A549 (cell line): Measurements from ENCODE around the gene ARHGAP32. TPM values are rescaled to one million over a fixed set of nuclear protein-coding genes. Genes with fewer than 3 reads are reported as not detected.

Source experiments
- ATAC-seq, 2 experiments: fragments of 200-7000 bp in 1 of 2; fragments of >200 bp in 1 of 2; cut with Nextera tagmentation in 1 of 2; cut with Tn5 transposase in 1 of 2; 3 replicates each; pipeline versions ENCODE4 v1.8.0 to v1.9.1; 2018 to 2020; ENCODE audit warnings: mild to moderate bottlenecking in 1 of 2, moderate library complexity in 1 of 2
- CTCF ChIA-PET: fragments of 300-600 bp; sonication (Branson Sonifier 250); formaldehyde crosslinking; extraction: SDS; loops from one replicate; lab custom pipeline; 2021; ENCODE audit warnings: antibody characterized with exemption, inconsistent platforms; lab: Yijun Ruan, JAX
- POLR2A ChIA-PET: fragments of 350-600 bp; formaldehyde crosslinking; extraction: SDS; loops from one replicate; lab custom pipeline; 2021; ENCODE audit warnings: antibody characterized with exemption, inconsistent platforms; lab: Yijun Ruan, JAX
- DNase-seq, 2 experiments: peaks; one replicate each; pipeline versions ENCODE4 v3.0.0 to v3.0.0-alpha.2; 2011 to 2016; ENCODE audit warnings: low read depth in 1 of 2, low spot score in 1 of 2
- FAIRE-seq: peaks from 2 replicates; lab custom pipeline; 2011; peaks lifted over from hg19 to GRCh38; lab: Jason Lieb, UNC
- H3K27ac ChIP-seq, 2 experiments: fragments of >200 bp; sonication (Bioruptor Twin); formaldehyde crosslinking; 3 replicates each; pipeline ENCODE4 v1.5.1; 2016 to 2017
- H3K4me1 ChIP-seq: fragments of >200 bp; sonication (Bioruptor Twin); formaldehyde crosslinking; 3 replicates; pipeline ENCODE4 v1.6.1; 2016
- H3K4me2 ChIP-seq: fragments of >200 bp; sonication (Bioruptor Twin); formaldehyde crosslinking; 3 replicates; pipeline ENCODE4 v1.6.1; 2016
- H3K4me3 ChIP-seq: fragments of >200 bp; sonication (Bioruptor Twin); formaldehyde crosslinking; 3 replicates; pipeline ENCODE4 v1.5.1; 2016
- H3K9me3 ChIP-seq: fragments of >200 bp; sonication (Bioruptor Twin); formaldehyde crosslinking; 3 replicates; pipeline ENCODE4 v1.6.1; 2016
- BCL3 ChIP-seq: fragments of >200 bp; sonication (Bioruptor Twin); formaldehyde crosslinking; IDR thresholded peaks from 3 replicates; pipeline ENCODE4 v1.6.1; 2016
- BHLHE40 ChIP-seq: IDR thresholded peaks from 2 replicates; pipeline ENCODE4 v1.6.1; 2012; ENCODE audit warnings: low read depth, low read length, inconsistent platforms
- CBX2 ChIP-seq: fragments of 200-600 bp; sonication (generic); IDR thresholded peaks from 2 replicates; pipeline ENCODE4 v1.6.1; 2016; ENCODE audit warnings: low read depth, mild to moderate bottlenecking, borderline replicate concordance
- CEBPB ChIP-seq, 2 experiments: fragments of >200 bp in 1 of 2; sonication (Bioruptor Twin) in 1 of 2; formaldehyde crosslinking in 1 of 2; IDR thresholded peaks; 2 replicates each; pipeline ENCODE4 v1.6.1; 2012 to 2016
- CHD4 ChIP-seq: fragments of 200-600 bp; sonication (generic); IDR thresholded peaks from 2 replicates; pipeline ENCODE4 v1.6.1; 2016; ENCODE audit warnings: antibody characterized with exemption, mild to moderate bottlenecking, borderline replicate concordance
- E2F6 ChIP-seq: IDR thresholded peaks from 2 replicates; pipeline ENCODE4 v1.6.1; 2012; ENCODE audit warnings: low read depth, borderline replicate concordance
- EHMT2 ChIP-seq: fragments of 200-600 bp; sonication (generic); IDR thresholded peaks from 2 replicates; pipeline ENCODE4 v1.6.1; 2016; ENCODE audit warnings: antibody characterized with exemption, low read depth, mild to moderate bottlenecking, moderate library complexity
- ESRRA ChIP-seq: fragments of 150-350 bp; IDR thresholded peaks from 2 replicates; pipeline ENCODE4 v1.6.1; 2014; ENCODE audit warnings: mild to moderate bottlenecking, low read length, borderline replicate concordance
- HES2 ChIP-seq: fragments of >200 bp; sonication (Bioruptor Twin); formaldehyde crosslinking; IDR thresholded peaks from 2 replicates; pipeline ENCODE4 v1.6.1; 2016
- HOXB5 ChIP-seq: fragments of 250-450 bp; sonication (Bioruptor Pico); IDR thresholded peaks from 2 replicates; pipeline ENCODE4 v1.5.0; 2020; ENCODE audit warnings: mild to moderate bottlenecking, moderate library complexity
- JUNB ChIP-seq: fragments of >200 bp; sonication (Bioruptor Twin); formaldehyde crosslinking; IDR thresholded peaks from 2 replicates; pipeline ENCODE4 v1.6.1; 2016
- KDM1A ChIP-seq: fragments of 200-600 bp; sonication (generic); IDR thresholded peaks from 2 replicates; pipeline ENCODE4 v1.6.1; 2016; ENCODE audit warnings: low read depth, mild to moderate bottlenecking
- MAFK ChIP-seq: fragments of 450-650 bp; IDR thresholded peaks from 2 replicates; pipeline ENCODE4 v1.6.1; 2014; ENCODE audit not compliant: partially characterized antibody
- NFE2L2 ChIP-seq: fragments of 150-350 bp; conservative IDR thresholded peaks from 2 replicates; pipeline ENCODE4 v1.6.1; 2014; ENCODE audit warnings: low read length
- NPAS2 ChIP-seq: fragments of 250-450 bp; sonication (Bioruptor Pico); IDR thresholded peaks from 2 replicates; pipeline ENCODE4 v1.8.0; 2022; ENCODE audit warnings: mild to moderate bottlenecking, moderate library complexity, borderline replicate concordance
- NR3C1 ChIP-seq: fragments of >200 bp; sonication (Bioruptor Twin); formaldehyde crosslinking; IDR thresholded peaks from 3 replicates; pipeline ENCODE4 v1.6.1; 2017
- PBX3 ChIP-seq: IDR thresholded peaks from 2 replicates; pipeline ENCODE4 v1.6.1; 2012
- POLR2A ChIP-seq: IDR thresholded peaks from 2 replicates; pipeline ENCODE4 v1.6.1; 2012; ENCODE audit warnings: mild to moderate bottlenecking, low read length
- RAD21 ChIP-seq, 2 experiments: fragments of >200 bp in 1 of 2; sonication (Bioruptor Twin) in 1 of 2; formaldehyde crosslinking in 1 of 2; IDR thresholded peaks in 1 of 2; conservative IDR thresholded peaks in 1 of 2; 2 replicates in 1 of 2; 3 replicates in 1 of 2; pipeline ENCODE4 v1.6.1; 2012 to 2018; ENCODE audit warnings: inconsistent platforms in 1 of 2
- SMC3 ChIP-seq: fragments of >200 bp; sonication (Bioruptor Twin); formaldehyde crosslinking; IDR thresholded peaks from 3 replicates; pipeline ENCODE4 v1.6.1; 2018; ENCODE audit warnings: inconsistent platforms
- SREBF2 ChIP-seq: fragments of 450-650 bp; IDR thresholded peaks from 2 replicates; pipeline ENCODE4 v1.6.1; 2014; ENCODE audit warnings: mild to moderate bottlenecking, moderate library complexity
- ZC3H11A ChIP-seq: fragments of 450-650 bp; IDR thresholded peaks from 2 replicates; pipeline ENCODE4 v1.6.1; 2014; ENCODE audit warnings: antibody characterized with exemption, mild to moderate bottlenecking
- WGBS: methylation state at CpG from one replicate; pipeline ENCODE4 v1.1.6; 2017; ENCODE audit errors: missing lambda C conversion rate; 5-methylcytosine and 5-hydroxymethylcytosine counted together
- polyA plus RNA-seq, 4 experiments: library from polyadenylated mRNA; depleted of rRNA in 3 of 4; stranded (reverse); fragments of >200 nt; fragmentation: RNase III in 1 of 4; extraction: RNeasy Plus Mini Kit Qiagen cat#74134 plus additional on column Dnase treatment in 1 of 4; gene quantifications; 2 replicates in 3 of 4; 3 replicates in 1 of 4; pipeline ENCODE4 v1.2.3, GENCODE V29; 2011 to 2017

Gene ARHGAP32
- polyA plus RNA-seq, 2 of the 4 experiments (the other 2 are of a cell fraction), result 4.4 to 9.0 TPM

GRCh38 chr11:128955636-128956035 lies 236.5 kb downstream of the ARHGAP32 start:
- DNase-seq (no peak), ATAC-seq (no peak)
- H3K9me3 ChIP-seq, result no peaks in the 10 kb centered on the region
- H3K4me1 ChIP-seq, result no peaks in the 10 kb centered on the region
- H3K4me2 ChIP-seq, result no peak overlapping the region
- TF ChIP-seq POLR2A (no peak), PBX3 (no peak), NFE2L2 (no peak), NPAS2 (no peak), HES2 (no peak), ESRRA (no peak), KDM1A (no peak), BHLHE40 (no peak), HOXB5 (no peak), CEBPB (IDR thresholded peaks at IDR 0.05) (no peak), CBX2 (no peak), JUNB (no peak)
- TF ChIP-seq, all 56 proteins: peak for 0
- WGBS, result 41% methylated on average over 3 of the region's 3 CpGs
- ChIA-PET POLR2A (no interaction called here), CTCF (interaction anchor here (0.7 to 6.0 kb wide), 16 partner anchors 7 to 376 kb away, joined by 3 to 123 read pairs (median 6); partner anchors contain the start of genes KCNJ1 and TP53AIP1)
- FAIRE-seq, result no peak
- Histone ChIP-seq H3K27ac (no peak overlapping the region), H3K4me3 (no peak overlapping the region)

GRCh38 chr11:128953151-128953550 lies 239.0 kb downstream of the ARHGAP32 start:
- H3K4me1 ChIP-seq, result no peaks in the 10 kb centered on the region
- DNase-seq, result no peak
- no peak for FAIRE-seq
- H3K4me2 ChIP-seq, result no peak overlapping the region
- H3K4me3 ChIP-seq, result no peak overlapping the region
- no peak overlapping the region for H3K27ac ChIP-seq
- TF ChIP-seq NFE2L2, result no peak
- ChIA-PET POLR2A (no interaction called here), CTCF (interaction anchor here (1.3 kb wide), 1 partner anchor 67 kb away, joined by 3 read pairs; no protein-coding TSS in a partner anchor)
- WGBS, result 83% methylated on average over 11 of the region's 16 CpGs
- ATAC-seq, result no peak
- H3K9me3 ChIP-seq, result no peaks in the 10 kb centered on the region

- Histone ChIP-seq H3K27ac (no peak overlapping the region), H3K9me3 (no peaks in the 10 kb centered on the region), H3K4me2 (no peak overlapping the region), H3K4me3 (no peak overlapping the region), H3K4me1 (no peaks in the 10 kb centered on the region)
- no peak for FAIRE-seq
- 69% methylated on average over 13 of the region's 13 CpGs for WGBS
- CTCF ChIA-PET, result interaction anchor here (1.5 to 3.1 kb wide), 2 partner anchors 65 to 792 kb away, joined by 3 to 26 read pairs; no protein-coding TSS in a partner anchor
- no peak for TF ChIP-seq CHD4
- no peak for TF ChIP-seq BCL3
- no peak for TF ChIP-seq SMC3
- TF ChIP-seq HES2, result no peak
- TF ChIP-seq EHMT2, result no peak
- TF ChIP-seq SREBF2, result no peak
- TF ChIP-seq NR3C1, result no peak
- no peak for TF ChIP-seq CEBPB (IDR thresholded peaks at IDR 0.05)
- TF ChIP-seq ZC3H11A, result no peak
- TF ChIP-seq RAD21 (conservative IDR thresholded peaks at IDR 0.05 in 1 of 2, IDR thresholded peaks at IDR 0.05 in 1 of 2), result no peak
- TF ChIP-seq MAFK, result no peak
- TF ChIP-seq E2F6, result no peak
- POLR2A ChIA-PET, result no interaction called here
- no peak for DNase-seq
- no peak for ATAC-seq
These were observed 242.2 kb downstream of the ARHGAP32 start for GRCh38 chr11:128949791-128950454.
